HG02943 (cell line): Measurements from ENCODE around the gene CALML6.
"Not testable (repeated sequence)": the region's sequence is repeated elsewhere in the genome, so short reads cannot be mapped to it uniquely, and the experiment has no call there.

Source experiments
- ATAC-seq: cut with Tn5 transposase; IDR thresholded peaks from one replicate; pipeline ENCODE4 v1.9.1; 2021; ENCODE audit warnings: mild to moderate bottlenecking, low read depth, moderate library complexity; ENCODE audit not compliant: unreplicated experiment

CALML6 gene, protein sequence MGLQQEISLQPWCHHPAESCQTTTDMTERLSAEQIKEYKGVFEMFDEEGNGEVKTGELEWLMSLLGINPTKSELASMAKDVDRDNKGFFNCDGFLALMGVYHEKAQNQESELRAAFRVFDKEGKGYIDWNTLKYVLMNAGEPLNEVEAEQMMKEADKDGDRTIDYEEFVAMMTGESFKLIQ

DNA sequence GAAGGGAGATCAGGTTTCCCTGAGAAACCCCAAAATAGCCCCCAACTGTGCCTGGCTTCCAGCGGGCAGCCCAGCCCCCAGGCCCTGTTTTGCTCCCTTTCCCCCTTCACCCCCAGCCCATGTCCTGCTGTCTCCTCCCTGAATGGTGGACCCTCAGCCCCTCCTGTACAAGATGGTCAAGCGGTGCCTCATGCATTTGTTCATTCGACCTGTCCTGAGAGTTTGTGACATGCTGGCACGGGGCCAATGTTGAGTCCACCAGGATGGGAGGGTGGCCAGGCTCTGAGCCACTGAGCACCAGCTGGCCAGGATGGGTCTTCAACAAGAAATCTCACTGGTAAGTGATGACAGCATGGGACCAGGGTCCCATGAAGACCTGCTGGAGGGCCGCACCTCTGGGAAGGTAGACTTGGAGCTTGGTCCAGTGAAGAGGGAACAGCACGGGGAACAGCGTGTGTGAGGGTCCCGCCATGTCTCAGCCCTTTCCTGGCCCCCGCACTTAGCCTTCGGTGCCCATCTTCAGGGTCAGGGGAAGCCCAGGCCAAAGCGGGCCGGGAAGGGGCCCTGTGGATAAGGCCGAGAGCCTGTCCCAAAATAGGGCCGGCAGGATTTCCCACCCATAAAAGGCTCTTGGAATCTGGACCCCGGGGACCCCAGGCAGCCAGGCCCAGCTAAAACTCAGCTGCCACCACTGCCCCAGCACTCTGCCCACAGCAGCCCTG lies at the start of gene CALML6:
CALML6 (plus strand) TSS at position 290 of the 722 bp plus-strand sequence; CDS start at position 311, 21 bp downstream.
- ATAC-seq, result no peak

DNA sequence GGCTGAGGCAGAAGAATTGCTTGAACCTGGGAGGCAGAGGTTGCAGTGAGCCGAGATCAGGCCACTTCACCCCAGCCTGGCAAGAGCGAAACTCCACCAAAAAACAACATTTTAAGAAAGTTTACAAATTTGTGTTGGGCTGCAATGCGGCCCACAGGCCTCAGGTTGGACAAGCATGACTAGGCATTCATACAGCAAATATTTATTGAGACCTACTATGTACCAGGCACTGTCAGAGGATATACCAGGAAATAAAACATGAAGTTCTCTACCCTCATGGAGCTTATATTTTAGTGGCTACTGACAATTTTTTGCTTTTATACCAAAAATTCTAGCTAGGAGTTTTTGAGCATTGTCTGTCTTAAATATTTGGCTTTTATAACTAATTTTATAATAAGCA lies 47.9 kb upstream of the CALML6 start:
- no peak for ATAC-seq

DNA sequence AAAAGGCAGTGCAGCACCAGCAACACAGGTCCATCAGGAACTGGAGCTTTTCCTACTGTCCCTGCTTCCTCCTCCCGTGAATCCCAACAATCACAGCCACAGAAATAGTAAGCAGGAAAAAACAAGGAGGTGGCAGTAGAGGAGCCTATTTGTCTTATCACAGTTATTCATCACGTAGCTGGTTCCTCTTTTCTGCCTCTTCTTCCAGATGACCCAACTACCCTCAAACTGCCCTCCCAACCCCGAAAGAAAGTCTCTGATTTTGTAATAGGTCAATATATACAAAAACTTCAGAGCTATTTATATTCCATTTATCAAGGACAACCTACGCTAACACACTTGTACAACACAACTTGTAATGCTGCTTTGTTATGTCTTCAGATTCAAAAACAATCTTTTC lies 45.6 kb upstream of the CALML6 start:
- ATAC-seq, result no peak

DNA sequence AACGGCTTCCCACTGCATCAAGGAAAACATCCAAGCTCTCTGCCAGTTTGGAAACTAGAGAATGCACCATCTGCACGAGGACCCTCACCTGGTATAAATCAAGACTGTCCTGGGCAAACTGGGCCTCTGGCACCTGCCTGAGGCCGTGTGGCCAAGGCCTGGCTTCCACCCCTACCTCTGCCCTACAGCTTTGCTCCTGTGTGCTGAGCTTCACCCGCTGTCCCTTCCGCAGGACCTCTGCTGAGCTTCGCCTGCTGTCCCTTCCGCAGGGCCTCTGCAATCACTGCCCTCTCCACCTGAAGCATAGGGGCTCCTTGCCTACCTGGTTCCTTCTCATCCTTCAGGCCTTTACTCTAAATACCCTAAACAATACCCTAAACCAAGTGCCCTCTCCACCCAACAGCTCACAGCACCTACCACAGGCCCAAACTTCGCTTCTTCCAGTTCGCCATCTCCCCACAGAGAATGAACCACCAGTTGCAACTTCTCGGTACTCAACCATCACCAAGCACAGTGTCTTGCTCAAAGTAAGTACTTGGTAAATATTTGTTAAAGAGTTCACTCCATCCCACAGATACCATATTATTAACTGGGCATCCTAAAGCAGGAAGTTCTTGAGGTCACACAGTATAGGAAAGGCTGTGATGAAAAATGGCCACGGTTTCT lies 42.6 kb upstream of the CALML6 start:
- ATAC-seq, result no peak

DNA sequence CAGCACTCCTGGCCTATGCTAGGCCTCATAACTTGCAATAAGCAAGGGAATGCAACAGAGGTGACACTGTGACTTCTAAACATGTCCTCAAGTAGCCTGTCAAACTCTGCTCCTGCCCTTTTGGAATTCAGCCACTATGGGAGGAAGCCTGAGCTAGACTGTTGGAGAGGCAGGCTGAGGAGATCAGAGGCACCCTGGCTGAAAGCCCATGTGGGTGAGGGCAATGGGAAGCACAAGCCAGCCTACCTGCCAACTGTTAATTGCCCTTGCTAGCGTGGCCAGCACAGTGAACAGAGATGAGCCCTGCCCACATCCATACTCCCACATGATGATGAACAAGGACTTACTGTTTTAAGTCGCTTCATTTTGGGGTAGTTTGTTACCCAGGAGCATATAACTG lies 41.9 kb upstream of the CALML6 start:
- ATAC-seq, result no peak

DNA sequence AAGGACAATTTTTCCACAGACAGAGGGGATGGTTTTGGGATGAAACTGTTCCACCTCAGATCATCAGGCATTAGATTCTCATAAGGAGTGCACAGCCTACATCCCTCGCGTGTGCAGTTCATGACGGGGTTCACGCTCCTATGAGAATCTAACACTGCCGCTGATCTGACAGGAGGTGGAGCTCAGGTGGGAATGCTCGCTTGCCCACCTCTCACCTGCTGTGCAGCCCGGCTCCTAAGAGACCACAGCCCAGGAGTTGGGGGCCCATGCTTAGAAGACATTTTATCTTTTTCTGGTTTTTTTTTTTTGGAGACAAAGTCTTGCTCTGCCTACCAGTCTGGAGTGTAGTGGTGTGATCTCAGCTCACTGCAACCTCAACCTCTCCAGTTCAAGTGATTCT lies 40.2 kb upstream of the CALML6 start:
- no peak for ATAC-seq

DNA sequence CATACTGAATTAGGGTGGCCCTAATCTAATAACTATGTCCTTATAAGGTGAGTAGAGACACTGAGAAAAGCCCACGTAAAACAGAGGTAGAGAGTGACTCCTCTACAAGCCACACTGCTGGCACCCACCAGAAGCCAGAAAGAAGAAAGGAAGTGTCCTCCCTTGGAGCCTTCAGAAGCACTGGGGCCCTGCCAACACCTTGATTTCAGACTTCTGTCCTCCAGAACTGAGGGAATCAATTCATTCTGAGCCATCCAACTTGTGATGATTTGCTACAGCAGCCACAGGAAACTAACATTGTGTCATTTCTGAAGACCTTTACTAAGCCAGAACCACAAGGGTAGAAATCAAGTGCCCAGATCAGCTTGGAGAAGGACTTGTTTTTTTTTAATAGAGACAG lies 39.1 kb upstream of the CALML6 start:
- no peak for ATAC-seq

DNA sequence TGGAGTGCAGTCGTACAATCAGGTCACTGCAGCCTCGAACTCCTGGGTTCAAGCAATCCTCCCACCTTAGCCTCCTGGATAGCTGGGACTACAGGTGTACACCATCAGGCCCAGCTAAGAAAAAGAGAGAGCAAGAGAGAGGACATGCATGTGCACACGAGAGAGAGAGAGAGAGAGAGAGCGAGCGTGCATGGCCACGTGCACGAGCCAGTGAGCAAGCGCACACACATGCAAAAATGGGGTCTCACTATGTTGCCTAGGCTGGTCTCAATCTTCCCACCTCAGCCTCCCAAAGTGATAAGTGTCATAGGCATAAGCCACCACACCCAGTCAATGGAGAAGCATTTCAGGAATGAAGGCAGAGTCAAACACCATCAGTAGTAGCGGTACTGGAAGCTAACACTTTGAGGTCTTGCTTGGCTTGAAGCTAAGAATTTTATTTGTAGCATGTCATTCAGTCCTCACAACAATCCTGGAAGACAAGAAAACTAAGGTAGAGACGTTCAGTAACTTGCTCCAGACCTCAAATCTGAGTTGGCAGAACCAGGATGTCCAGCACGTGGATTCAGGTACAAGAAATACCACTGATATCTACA lies 38.6 kb upstream of the CALML6 start:
- no peak for ATAC-seq

DNA sequence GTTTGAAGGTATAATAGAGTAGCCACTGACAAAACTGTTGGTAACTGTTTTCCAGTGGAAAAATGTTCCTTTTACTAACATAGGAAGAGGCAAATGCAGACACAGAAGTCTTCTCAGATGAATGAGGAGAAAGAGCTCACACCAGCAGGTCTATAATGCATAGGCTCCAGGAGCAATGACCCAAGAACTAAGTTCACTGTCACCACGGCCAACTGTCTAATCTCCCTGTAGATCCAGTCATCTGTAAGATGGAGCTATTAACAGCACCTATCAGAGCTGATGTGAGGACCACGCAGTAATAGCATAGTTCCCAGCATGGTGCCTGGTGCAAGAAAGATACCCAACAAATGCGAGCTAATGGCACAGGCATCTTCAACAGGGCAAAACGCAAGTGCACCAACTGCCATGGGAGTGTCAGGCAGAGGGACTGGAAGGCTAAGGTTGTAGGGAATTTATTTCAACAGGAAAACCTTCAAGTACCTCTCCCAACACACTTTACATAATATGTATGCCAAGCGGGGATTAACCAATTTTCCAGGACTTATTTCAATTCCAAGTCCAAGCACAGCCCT lies 37.1 kb upstream of the CALML6 start:
- ATAC-seq, result no peak

DNA sequence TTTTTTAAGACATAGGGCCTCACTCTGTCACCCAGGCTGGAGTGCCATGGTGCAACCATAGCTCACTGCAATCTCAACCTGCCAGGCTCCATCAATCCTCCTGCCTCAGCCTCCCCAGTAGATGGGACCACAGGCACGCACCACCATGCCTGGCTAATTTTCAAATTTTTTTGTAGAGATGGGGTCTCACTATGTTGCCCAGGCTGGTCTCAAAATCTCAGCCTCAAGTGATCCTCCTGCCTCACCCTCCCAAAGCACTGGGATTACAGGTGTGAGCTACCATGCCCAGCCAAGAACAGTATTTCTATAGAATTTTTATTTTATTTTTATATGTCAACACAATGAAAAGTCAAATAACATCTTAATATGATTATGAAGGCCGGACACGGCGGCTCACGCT lies 35.1 kb upstream of the CALML6 start:
- ATAC-seq, result no peak

DNA sequence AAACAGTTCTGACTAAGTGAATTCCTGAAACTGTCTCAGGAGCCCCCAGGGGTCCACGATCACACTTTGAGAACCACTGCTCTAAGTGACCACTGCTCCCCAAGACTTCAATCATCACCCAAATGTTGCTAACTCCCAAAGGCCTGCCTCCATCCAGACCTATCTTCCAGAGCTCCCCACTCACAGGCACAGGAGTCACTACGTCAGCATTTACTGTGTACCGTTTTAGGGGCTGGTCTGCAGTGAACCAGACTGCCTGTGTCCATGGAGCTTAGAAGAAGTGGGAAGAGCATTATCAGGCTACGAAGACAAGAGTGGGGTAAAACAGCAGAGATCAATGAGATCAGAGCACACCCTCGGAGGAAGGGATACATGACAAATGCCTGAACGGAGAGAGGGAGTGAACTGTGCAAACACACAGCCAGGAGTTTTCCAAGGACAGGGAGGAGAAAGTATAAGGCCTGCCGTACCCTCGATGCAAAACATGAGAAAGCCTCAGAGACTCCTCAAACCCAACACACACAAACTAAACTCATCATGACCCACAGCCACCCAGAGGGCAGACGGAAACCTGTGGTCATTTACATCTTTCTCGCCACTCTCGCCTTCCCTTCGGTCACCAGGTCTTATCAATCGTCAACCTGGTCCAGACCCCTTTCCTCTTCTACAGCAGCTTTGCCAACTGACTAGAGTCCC lies 34.3 kb upstream of the CALML6 start:
- ATAC-seq, result no peak

DNA sequence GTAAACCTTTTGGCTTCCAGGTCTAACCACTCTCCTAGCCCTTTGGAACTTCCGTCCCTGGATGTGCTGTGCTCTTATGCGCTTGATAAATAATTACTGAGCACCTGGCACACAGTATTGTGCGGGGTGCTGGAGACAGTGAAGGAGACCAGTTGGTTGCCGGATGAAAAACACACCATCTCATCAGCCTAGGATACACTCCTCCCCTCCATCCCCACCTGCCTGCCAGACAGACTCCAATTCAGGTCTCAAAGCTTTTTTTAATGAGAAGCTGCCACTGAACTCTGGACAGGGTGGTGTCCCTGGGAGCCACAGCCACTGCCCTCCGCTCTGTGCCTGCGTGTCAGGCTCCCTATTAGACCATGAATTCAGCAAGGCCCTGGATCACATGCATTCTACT lies 33.3 kb upstream of the CALML6 start:
- no peak for ATAC-seq

DNA sequence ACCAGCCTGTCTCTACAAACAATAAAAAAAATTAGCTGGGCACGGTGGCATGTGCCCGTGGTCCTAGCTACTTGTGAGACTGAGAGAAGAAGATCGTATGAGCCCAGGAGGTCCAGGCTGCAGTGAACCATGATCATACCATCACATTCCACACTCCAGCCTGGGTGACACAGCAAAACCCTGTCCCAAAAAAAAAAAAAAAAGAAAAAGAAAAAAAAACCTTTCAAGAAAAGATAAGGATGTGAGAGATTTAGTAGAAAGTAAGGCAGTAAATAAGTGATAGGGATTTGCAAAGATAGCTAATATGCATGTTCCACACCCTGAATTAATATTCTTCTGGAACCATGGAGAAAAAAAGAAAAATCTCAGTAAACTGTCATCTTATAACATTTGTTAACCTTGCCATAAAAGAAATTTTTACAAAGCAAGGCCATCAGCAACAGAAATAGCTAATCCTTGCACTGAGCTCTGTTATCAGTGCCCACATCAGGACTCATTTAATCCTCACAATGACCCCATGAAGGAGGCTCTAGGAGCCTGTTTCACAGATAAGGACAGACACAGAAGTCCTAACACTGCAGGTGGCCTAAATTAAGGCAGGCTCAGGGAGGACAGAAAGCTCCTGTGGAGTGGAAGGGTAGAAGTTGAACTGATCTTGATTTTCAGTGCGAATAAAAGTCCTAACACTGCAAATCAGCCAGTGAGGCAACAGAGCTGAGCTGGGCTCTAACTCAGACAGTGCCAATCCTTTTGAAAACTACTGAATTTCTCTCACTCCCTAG lies 31.8 kb upstream of the CALML6 start:
- ATAC-seq, result no peak

DNA sequence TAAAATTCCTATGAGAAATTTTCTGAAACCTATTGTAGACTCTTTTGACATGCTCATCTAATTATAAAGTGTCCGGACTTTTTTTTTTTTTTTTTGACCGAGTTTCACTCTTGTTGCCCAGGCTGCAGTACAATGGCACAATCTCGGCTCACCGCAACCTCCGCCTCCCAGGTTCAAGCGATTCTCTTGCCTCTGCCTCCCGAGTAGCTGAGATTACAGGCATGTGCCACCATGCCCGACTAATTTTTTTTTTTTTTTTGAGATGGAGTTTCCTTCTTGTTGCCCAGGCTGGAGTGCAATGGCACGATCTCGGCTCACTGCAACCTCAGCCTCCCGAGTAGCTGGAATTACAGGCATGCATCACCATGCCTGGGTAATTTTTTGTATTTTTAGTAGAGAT lies 31.2 kb upstream of the CALML6 start:
- ATAC-seq, result not testable (repeated sequence)

DNA sequence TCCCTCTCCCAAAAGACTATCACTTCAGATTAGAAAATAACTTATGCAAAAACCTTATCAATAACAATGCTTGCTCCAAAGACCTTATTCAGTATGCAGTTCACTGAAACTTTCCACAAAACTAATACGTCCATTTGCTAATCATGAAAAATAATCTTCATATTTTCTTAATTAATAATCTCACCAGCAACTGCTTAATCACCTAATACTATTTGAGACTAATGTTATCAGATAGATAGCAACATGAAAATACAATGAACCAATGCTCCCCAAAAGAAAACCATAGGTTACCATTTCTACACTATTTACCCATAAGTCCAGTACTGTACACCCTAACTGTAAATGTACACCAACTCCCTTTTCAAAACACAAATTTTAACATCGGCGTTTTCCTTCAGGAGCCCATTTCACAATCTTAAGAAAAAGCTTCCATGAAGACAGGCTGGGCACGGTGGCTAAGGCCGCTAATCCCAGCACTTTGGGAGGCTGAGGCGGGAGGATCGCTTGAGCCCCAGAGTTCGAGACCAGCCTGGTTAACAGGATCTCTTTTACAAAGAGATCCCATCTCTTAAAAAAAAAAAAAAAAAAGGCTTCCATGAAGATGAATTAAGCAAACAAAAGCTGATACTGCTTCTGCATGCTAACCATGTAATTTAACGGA lies 25.8 kb upstream of the CALML6 start:
- no peak for ATAC-seq

DNA sequence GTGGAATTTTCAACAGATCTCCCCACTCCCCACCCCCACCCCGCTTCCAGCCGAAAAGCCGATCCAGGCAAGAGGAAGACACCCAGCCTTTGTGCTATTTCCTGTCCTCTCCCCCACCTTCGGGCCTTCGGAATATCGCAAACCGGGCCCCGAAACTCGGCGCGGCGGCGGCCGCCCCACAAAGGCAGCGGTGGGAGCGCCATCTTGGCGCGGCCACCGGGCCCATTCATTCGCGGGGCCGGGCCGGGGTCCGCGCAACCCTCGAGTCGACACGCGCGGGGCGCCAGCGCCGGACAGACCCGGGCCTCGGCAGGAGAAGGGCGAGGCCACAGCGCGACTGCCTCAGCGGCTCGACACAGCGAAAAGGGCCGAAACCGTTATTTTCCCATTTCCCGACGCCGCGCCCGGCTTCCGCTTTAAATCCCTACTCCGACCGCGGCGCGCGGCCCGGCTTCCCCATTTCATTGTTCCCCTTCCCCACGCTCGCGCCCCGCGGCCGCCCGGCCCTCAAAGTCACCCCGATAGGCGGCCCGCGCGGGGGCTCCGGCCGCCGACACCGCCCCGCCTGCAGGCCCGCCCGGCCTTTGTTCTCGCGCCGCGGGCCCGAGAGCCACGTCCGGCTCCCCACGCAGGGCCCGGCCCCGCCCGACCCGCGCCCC lies 25.1 kb upstream of the CALML6 start:
- peak; percentile 33 for ATAC-seq

DNA sequence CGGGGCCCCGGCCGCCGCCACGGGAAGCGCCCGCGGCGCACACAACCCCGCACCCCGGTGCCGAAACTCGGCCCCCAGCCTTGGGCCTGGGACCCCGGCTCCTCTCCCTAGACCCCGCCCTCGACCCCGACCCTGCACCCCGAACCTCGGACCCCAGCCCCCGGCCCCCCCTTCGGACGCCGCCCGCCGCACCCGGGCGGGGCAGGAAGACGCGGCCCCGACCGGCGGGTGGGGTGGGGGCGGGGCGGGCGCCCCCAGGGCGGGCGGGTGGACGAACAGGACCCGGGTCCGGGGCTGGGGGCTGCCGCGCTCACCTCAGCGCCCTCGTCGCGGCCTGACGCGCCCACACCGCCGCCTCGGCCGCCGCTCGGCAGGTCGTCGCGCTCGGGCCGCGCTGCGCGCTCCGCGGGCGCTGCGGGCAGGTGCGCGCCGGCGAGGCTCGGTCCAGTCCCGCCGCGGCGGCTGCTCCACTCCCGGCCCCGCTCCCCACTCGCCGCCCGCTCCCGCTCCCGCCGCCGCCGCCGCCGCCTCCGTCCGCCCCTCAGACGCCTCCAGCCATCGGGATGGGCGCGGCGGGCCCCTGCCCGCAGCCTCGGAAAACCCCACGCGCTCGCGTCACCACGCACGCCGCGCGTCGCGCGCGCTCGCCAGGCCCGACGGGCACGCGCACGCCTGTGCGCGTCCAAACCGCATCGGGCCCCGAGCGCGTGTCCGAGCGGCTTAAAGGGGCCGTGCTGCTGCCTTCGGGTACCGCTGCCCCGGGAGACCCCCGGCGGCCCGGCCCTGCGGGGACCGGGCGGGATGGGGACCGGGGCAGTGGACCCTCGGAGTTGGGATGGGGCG lies 24.3 kb upstream of the CALML6 start, which contains the start of gene GNB1:
GNB1 (minus strand) TSS at position 582 of the 843 bp plus-strand sequence. CDS start 65,634 bp downstream, outside the sequence.
- ATAC-seq, result peak; percentile 66
